Heart left ventricle (tissue), 13 donors: ENCODE results near the gene ACOT13.

Experiments
- POLR2A ChIP-seq, 2 donors: fragments of 450-650 bp; IDR thresholded peaks; one replicate each; pipeline ENCODE4 v1.6.1; 2017; ENCODE audit warnings: antibody characterized with exemption in 2 of 2, mild to moderate bottlenecking in 2 of 2, moderate library complexity in 2 of 2
- TF ChIP-seq, protein P1 (sequence below), 12 donors: fragments of 200-600 bp; sonication (generic) in 4 of 12; IDR thresholded peaks; one replicate each; pipeline versions ENCODE4 v1.5.0 to v1.8.0; 2018 to 2022; ENCODE audit warnings: antibody characterized with exemption in 12 of 12, mild to moderate bottlenecking in 5 of 12
- donor health status: ischemic (EF 13 %, LVEDD 7.1; RV severe dilation, severe dysfunction).
- donor health status: DM: no; HTN: yes; CAD: no.
- donor health status: DM: no; HTN: no; CAD: no.
- donor health status: ischemic (EF 25% LVEDD 6.9; RV normal size, moderate dysfunction).
- donor health status: ischemic (EF 25% LVEDD 5.7; RV mildly dilated, moderate dysfunction).
- donor health status: ischemic (EF 35%, LVEDD 5.7; RV mildly dilated, moderate dysfunction).
- donor health status: nonischemic (EF 11% LVEDD 7.7; RV severe dilation, severe dysfunction).
- donor health status: DM: yes; HTN: yes; CAD: no.
- donor health status: PGD.
- donor health status: ischemic (EF 29% LVEDD 5.4; RV normal size, mild dysfunction).
- donor health status: nonischemic (EF 23%, LVEDD 6.1; RV moderate dilation, normal function).

- TF ChIP-seq, protein P1, sequence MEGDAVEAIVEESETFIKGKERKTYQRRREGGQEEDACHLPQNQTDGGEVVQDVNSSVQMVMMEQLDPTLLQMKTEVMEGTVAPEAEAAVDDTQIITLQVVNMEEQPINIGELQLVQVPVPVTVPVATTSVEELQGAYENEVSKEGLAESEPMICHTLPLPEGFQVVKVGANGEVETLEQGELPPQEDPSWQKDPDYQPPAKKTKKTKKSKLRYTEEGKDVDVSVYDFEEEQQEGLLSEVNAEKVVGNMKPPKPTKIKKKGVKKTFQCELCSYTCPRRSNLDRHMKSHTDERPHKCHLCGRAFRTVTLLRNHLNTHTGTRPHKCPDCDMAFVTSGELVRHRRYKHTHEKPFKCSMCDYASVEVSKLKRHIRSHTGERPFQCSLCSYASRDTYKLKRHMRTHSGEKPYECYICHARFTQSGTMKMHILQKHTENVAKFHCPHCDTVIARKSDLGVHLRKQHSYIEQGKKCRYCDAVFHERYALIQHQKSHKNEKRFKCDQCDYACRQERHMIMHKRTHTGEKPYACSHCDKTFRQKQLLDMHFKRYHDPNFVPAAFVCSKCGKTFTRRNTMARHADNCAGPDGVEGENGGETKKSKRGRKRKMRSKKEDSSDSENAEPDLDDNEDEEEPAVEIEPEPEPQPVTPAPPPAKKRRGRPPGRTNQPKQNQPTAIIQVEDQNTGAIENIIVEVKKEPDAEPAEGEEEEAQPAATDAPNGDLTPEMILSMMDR (IDR thresholded peaks at IDR 0.05) = no peak
- TF ChIP-seq POLR2A (IDR thresholded peaks at IDR 0.05) = no peak
Observed at GRCh38 chr6:24708612-24709011, 41.7 kb downstream of the ACOT13 start.
